ENCODE results near the gene PSMD12.
"Not testable (repeated sequence)": the region's sequence is repeated elsewhere in the genome, so short reads cannot be mapped to it uniquely, and the experiment has no call there.

The PSMD12 gene

GRCh38 chr17:67324330-67324729 is 42.0 kb downstream of the PSMD12 start:
- no peak for DNase-seq (ENCODE audit: low read depth, low spot score)
- H3K4me3 ChIP-seq (ENCODE audit: low read depth, low read length), result no peak overlapping the region
- no peak for TF ChIP-seq CTCF (IDR thresholded peaks at IDR 0.05; ENCODE audit: insufficient read depth, low read length, missing control alignments)
- POLR2A ChIA-PET, result no interaction called here
- CTCF ChIA-PET, result no interaction called here

- no peak for TF ChIP-seq CTCF (IDR thresholded peaks at IDR 0.05; ENCODE audit: insufficient read depth, low read length, missing control alignments)
- no peak for DNase-seq (ENCODE audit: low read depth, low spot score)
- CTCF ChIA-PET, result interaction anchor here (1.5 kb wide), 1 partner anchor 51 kb away, joined by 4 read pairs; no protein-coding TSS in a partner anchor
- H3K4me3 ChIP-seq (ENCODE audit: low read depth, low read length), result no peak overlapping the region
- POLR2A ChIA-PET, result no interaction called here
These were observed 42.9 kb downstream of the PSMD12 start for GRCh38 chr17:67323445-67323844.

GRCh38 chr17:67322042-67322787 is 44.2 kb downstream of the PSMD12 start:
- H3K4me3 ChIP-seq (ENCODE audit: low read depth, low read length), result no peak overlapping the region
- ChIA-PET POLR2A (no interaction called here), CTCF (interaction anchor here (1.5 kb wide), 1 partner anchor 52 kb away, joined by 4 read pairs; no protein-coding TSS in a partner anchor)
- DNase-seq (ENCODE audit: low read depth, low spot score), result no peak
- TF ChIP-seq CTCF (IDR thresholded peaks at IDR 0.05; ENCODE audit: insufficient read depth, low read length, missing control alignments), result no peak

- POLR2A ChIA-PET; CTCF ChIA-PET; H3K4me3 ChIP-seq (ENCODE audit: low read depth, low read length); DNase-seq (ENCODE audit: low read depth, low spot score): not testable (repeated sequence)
These were observed 44.9 kb downstream of the PSMD12 start for GRCh38 chr17:67321486-67321885.

- no peak for DNase-seq (ENCODE audit: low read depth, low spot score)
- ChIA-PET CTCF (interaction anchor here (1.2 kb wide), 1 partner anchor 9 kb away, joined by 3 read pairs; no protein-coding TSS in a partner anchor), POLR2A (no interaction called here)
- H3K4me3 ChIP-seq (ENCODE audit: low read depth, low read length), result no peak overlapping the region
- no peak for TF ChIP-seq CTCF (IDR thresholded peaks at IDR 0.05; ENCODE audit: insufficient read depth, low read length, missing control alignments)
These were observed 49.6 kb downstream of the PSMD12 start for GRCh38 chr17:67316781-67317180.

- H3K4me3 ChIP-seq (ENCODE audit: low read depth, low read length), result no peak overlapping the region
- ChIA-PET POLR2A (no interaction called here), CTCF (no interaction called here)
- no peak for DNase-seq (ENCODE audit: low read depth, low spot score)
- TF ChIP-seq CTCF (IDR thresholded peaks at IDR 0.05; ENCODE audit: insufficient read depth, low read length, missing control alignments), result no peak
These were observed 50.5 kb downstream of the PSMD12 start for GRCh38 chr17:67315865-67316264.

GRCh38 chr17:67312265-67312664 is 54.1 kb downstream of the PSMD12 start:
- DNase-seq (ENCODE audit: low read depth, low spot score), result no peak
- no peak for TF ChIP-seq CTCF (IDR thresholded peaks at IDR 0.05; ENCODE audit: insufficient read depth, low read length, missing control alignments)
- POLR2A ChIA-PET, result interaction anchor here (0.6 kb wide), 1 partner anchor 178 kb away, joined by 3 read pairs; no protein-coding TSS in a partner anchor
- CTCF ChIA-PET, result no interaction called here
- no peak overlapping the region for H3K4me3 ChIP-seq (ENCODE audit: low read depth, low read length)
